ENCODE data around the gene VAV3.

The VAV3 gene

DNA sequence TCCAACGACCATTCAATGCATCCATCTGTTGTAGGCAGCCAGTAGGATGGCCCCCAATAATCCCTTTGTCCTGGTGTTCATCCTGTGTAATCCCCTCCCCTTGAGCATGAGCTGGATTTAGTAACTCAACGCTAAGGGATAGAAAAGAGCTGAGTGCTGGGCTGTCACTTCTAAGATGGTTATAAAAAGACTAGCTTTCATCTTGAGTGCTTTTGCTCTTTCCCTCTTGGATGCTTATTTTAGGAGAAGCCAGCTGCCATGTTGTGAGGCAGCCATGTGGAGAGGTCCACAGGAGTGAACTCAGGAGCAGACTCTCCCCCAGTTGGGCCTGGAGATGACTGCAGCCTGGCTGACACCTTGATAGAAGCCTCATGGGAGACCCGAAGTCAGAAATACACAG lies 401.5 kb downstream of the VAV3 start:
- TF ChIP-seq, protein P1, sequence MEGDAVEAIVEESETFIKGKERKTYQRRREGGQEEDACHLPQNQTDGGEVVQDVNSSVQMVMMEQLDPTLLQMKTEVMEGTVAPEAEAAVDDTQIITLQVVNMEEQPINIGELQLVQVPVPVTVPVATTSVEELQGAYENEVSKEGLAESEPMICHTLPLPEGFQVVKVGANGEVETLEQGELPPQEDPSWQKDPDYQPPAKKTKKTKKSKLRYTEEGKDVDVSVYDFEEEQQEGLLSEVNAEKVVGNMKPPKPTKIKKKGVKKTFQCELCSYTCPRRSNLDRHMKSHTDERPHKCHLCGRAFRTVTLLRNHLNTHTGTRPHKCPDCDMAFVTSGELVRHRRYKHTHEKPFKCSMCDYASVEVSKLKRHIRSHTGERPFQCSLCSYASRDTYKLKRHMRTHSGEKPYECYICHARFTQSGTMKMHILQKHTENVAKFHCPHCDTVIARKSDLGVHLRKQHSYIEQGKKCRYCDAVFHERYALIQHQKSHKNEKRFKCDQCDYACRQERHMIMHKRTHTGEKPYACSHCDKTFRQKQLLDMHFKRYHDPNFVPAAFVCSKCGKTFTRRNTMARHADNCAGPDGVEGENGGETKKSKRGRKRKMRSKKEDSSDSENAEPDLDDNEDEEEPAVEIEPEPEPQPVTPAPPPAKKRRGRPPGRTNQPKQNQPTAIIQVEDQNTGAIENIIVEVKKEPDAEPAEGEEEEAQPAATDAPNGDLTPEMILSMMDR (IDR thresholded peaks at IDR 0.05; ENCODE audit: insufficient read depth, low read depth, low read length, missing control alignments): no peak
- no peak for DNase-seq (ENCODE audit: low read depth)
- H3K4me3 ChIP-seq (ENCODE audit: low read length): no peak overlapping the region

DNA sequence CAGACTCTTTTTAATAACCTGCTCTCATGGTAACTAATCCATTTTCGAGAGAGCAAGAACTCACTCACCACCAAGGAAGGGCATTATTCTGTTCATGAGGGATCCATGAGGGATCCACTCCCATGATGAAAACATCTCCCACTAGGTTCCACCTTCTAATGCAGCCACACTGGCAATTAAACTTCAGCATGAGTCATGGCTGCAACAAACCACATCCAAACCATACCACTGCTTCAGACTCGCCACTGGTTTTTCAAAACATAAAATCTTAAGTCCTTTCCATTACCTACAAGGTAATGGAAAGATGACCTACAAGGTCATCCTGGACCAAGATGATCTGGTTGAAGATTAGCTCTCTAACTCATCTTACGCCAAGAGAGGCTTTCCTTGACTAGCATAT lies 405.1 kb downstream of the VAV3 start:
- peak; percentile 52 for DNase-seq (ENCODE audit: low read depth)
- TF ChIP-seq, protein P1 (IDR thresholded peaks at IDR 0.05; ENCODE audit: insufficient read depth, low read depth, low read length, missing control alignments): no peak
- no peak overlapping the region for H3K4me3 ChIP-seq (ENCODE audit: low read length)

DNA sequence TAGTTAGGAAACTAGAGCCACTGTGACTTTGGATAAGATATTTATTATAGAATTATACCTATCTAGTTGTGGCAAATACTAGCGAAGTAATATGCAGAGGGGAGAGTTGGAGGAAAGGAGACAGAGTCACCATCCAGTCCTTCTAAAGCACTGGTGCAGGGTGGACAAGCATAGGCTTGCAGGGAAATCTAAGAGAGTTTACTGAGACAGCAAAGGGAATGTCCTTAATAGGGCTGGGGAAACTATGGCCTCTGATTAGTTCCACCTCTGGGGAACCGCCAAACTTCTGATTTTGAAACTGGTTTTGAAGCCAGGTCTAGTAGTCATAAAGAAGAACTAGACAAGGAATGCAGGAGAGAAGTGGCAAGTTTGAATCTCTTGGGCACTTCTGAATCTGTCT lies 407.9 kb downstream of the VAV3 start:
- no peak overlapping the region for H3K4me3 ChIP-seq (ENCODE audit: low read length)
- TF ChIP-seq, protein P1 (IDR thresholded peaks at IDR 0.05; ENCODE audit: insufficient read depth, low read depth, low read length, missing control alignments): no peak
- peak; percentile 81 for DNase-seq (ENCODE audit: low read depth)

DNA sequence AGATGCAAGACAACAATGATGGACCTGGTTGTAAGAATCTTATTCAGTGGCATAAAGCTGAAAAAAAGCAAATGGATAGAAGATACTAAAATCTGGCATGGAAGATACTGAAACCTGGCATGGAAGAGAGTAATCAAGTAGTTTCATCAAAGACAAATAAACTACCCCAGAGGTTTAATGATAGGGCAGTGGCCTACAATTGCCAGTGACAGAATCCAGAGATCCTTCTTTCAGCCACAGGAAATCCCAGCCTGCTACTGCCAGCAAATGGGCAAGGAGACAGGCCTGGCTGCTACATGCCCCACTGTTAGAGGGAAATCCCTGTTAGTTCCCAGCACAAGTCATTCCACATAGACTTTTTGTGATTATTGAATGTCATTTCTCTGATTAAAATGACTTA lies 409.4 kb downstream of the VAV3 start:
- TF ChIP-seq, protein P1 (IDR thresholded peaks at IDR 0.05; ENCODE audit: insufficient read depth, low read depth, low read length, missing control alignments): no peak
- no peak overlapping the region for H3K4me3 ChIP-seq (ENCODE audit: low read length)
- DNase-seq (ENCODE audit: low read depth): no peak

DNA sequence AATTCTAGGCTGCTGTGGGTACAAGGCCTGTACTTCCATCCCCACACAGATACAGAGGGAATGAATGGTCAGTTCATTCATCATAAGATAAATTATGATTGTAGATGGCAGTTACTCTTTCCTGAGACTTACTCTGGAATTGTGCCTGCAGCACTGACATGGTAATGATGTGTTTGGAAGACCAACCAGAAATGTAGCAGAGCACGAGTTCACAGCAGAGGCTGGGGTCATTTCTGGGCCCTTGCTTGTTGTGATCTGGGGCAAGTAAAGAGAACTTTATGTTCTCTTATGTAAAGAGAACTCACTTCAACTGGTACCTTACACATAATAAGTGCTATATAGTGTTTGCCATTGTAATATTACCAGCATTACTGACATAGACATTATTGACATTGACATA lies 412.2 kb downstream of the VAV3 start:
- DNase-seq (ENCODE audit: low read depth): no peak
- TF ChIP-seq, protein P1 (IDR thresholded peaks at IDR 0.05; ENCODE audit: insufficient read depth, low read depth, low read length, missing control alignments): no peak

DNA sequence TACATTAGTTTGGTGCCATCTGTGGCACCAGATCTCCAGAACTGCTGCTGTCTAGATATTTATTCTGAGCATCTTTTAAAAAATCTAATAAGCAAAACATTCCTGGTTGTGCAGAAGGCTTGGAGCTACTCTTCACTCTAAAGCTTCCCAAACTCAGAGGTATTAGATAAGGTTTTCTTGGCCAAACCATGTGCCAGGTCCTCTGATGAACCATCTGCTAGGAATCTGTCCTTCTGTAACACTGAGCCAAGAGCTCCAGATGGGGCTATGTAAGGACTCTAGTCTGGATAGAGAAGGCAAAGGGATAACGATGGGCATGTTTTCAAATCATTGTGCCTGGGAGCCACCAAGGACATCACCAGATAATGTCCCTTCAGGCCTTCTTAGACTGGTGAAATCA lies 413.5 kb downstream of the VAV3 start:
- H3K4me3 ChIP-seq (ENCODE audit: low read length): no peak overlapping the region
- TF ChIP-seq, protein P1 (IDR thresholded peaks at IDR 0.05; ENCODE audit: insufficient read depth, low read depth, low read length, missing control alignments): no peak
- no peak for DNase-seq (ENCODE audit: low read depth)

More for the DNA sequence above, 412.2 kb downstream of the VAV3 start:
- H3K4me3 ChIP-seq (ENCODE audit: low read length): no peak overlapping the region

DNA sequence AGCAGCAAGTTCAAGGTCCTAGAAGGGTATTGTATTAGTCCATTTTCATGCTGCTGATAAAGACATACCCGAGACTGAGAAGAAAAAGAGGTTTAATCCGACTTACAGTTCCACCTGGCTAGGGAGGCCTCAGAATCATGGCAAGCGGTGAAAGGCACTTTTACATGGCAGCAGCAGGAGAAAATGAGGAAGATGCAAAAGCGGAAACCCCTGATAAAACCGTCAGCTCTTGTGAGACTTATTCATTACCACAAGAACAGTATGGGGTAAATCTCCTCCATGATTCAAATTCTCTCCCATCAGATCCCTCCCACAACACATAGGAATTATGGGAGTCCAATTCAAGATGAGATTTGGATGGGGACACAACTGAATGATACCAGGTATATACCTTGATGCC lies 414.6 kb downstream of the VAV3 start:
- H3K4me3 ChIP-seq (ENCODE audit: low read length): no peak overlapping the region
- TF ChIP-seq, protein P1 (IDR thresholded peaks at IDR 0.05; ENCODE audit: insufficient read depth, low read depth, low read length, missing control alignments): no peak
- DNase-seq (ENCODE audit: low read depth): no peak

All from epithelial cell of esophagus (primary cell).